HCT116 (cell line): ENCODE results near the gene NUTM2D. TPM values are rescaled to one million over a fixed set of nuclear protein-coding genes. Genes with fewer than 3 reads are reported as not detected.
A peak's percentile ranks its signal among the peaks of the same experiment; 100 is the strongest.
"Not testable (repeated sequence)": the region's sequence is repeated elsewhere in the genome, so short reads cannot be mapped to it uniquely, and the experiment has no call there.

ENCODE experiments used
- ATAC-seq: fragments of 200-7000 bp; cut with Tn5 transposase; 2 replicates; pipeline ENCODE4 v1.9.1; 2020; ENCODE audit warnings: mild to moderate bottlenecking, moderate library complexity
- Bru-seq: library from RNA; stranded (reverse); fragments of 400-500 nt; gene quantifications from one replicate; lab custom pipeline; 2021; lab: Mats Ljungman, UMichigan
- BruChase-seq, 2 experiments: library from RNA; stranded (reverse); fragments of 400-500 nt; gene quantifications; one replicate each; lab custom pipeline; 2021; lab: Mats Ljungman, UMichigan
- BruUV-seq: library from RNA; stranded (reverse); fragments of 400-500 nt; replicated peaks from 2 replicates; lab custom pipeline; 2021; lab: Mats Ljungman, UMichigan
- CTCF ChIA-PET: fragments of 300-600 bp; sonication (Branson Sonifier 250); formaldehyde crosslinking; loops from one replicate; lab custom pipeline; 2021; ENCODE audit warnings: antibody characterized with exemption; lab: Charles Lee
- POLR2A ChIA-PET: fragments of 300-600, 350-600 bp; sonication (Branson Sonifier 250); formaldehyde crosslinking; loops from one replicate; lab custom pipeline; 2021; ENCODE audit warnings: antibody characterized with exemption; lab: Charles Lee
- RAD21 ChIA-PET, 2 experiments: fragments of 300-600 bp; sonication (Branson Sonifier 250); formaldehyde crosslinking; loops; one replicate each; lab custom pipeline; 2023; ENCODE audit warnings: low total read pairs in 2 of 2; ENCODE audit not compliant: uncharacterized antibody in 2 of 2, unreplicated experiment in 2 of 2, low non-redundant PET in 1 of 2; lab: Charles Lee
- DNase-seq: peaks from one replicate; pipeline ENCODE4 v3.0.0-alpha.2; 2010; ENCODE audit warnings: low read depth, low spot score
- H2AFZ ChIP-seq: fragments of 200-600 bp; shearing (Covaris generic), sonication (generic); 2 replicates; pipeline ENCODE4 v1.6.1; 2017; ENCODE audit warnings: low read depth, mixed run types, mixed read lengths, antibody characterized with exemption, low read length; ENCODE audit not compliant: poor library complexity, severe bottlenecking
- H3K27ac ChIP-seq: 2 replicates; pipeline ENCODE4 v1.5.1; 2012; ENCODE audit warnings: low read depth, low read length
- H3K27me3 ChIP-seq: fragments of 200-600 bp; sonication (generic); 2 replicates; pipeline ENCODE4 v1.6.1; 2016; ENCODE audit warnings: mixed run types, low read length, mixed read lengths; ENCODE audit not compliant: insufficient read depth
- H3K36me3 ChIP-seq, 2 experiments: fragments of 200-500 bp in 1 of 2; fragments of 200-600 bp in 1 of 2; sonication (Bioruptor generic) in 1 of 2; sonication (generic) in 1 of 2; 2 replicates each; pipeline versions ENCODE4 v1.5.1 to v1.6.1; 2014 to 2016; ENCODE audit warnings: low read length in 2 of 2, inconsistent platforms in 1 of 2, mixed read lengths in 1 of 2, mixed run types in 1 of 2; ENCODE audit not compliant: insufficient read depth in 2 of 2, control insufficient read depth in 1 of 2
- H3K4me1 ChIP-seq, 2 experiments: fragments of 200-600 bp in 1 of 2; sonication (generic) in 1 of 2; 2 replicates each; pipeline versions ENCODE4 v1.5.1 to v1.6.1; 2012 to 2017; ENCODE audit warnings: low read length in 2 of 2, inconsistent platforms in 1 of 2, mild to moderate bottlenecking in 1 of 2, mixed read lengths in 1 of 2, mixed run types in 1 of 2, moderate library complexity in 1 of 2; ENCODE audit not compliant: insufficient read depth in 2 of 2, control insufficient read depth in 1 of 2
- H3K4me2 ChIP-seq: fragments of 200-600 bp; sonication (generic); 2 replicates; pipeline ENCODE4 v1.6.1; 2017; ENCODE audit warnings: mixed run types, low read length, mixed read lengths
- H3K4me3 ChIP-seq, 2 experiments: fragments of 200-600 bp in 1 of 2; sonication (generic) in 1 of 2; replicated peaks in 1 of 2; 2 replicates each; pipeline ENCODE4 v1.5.1; 2011 to 2016; ENCODE audit warnings: low read length in 2 of 2, control low read depth in 1 of 2, low read depth in 1 of 2, mild to moderate bottlenecking in 1 of 2, mixed read lengths in 1 of 2, mixed run types in 1 of 2
- H3K79me2 ChIP-seq: fragments of 200-600 bp; sonication (generic); 2 replicates; pipeline ENCODE4 v1.6.1; 2017; ENCODE audit warnings: mild to moderate bottlenecking, mixed run types, low read length, moderate library complexity, mixed read lengths; ENCODE audit not compliant: insufficient read depth
- H3K9ac ChIP-seq: fragments of 200-600 bp; sonication (generic); 2 replicates; pipeline ENCODE4 v1.6.1; 2016; ENCODE audit warnings: low read length, mixed read lengths
- H3K9me2 ChIP-seq: fragments of 200-600 bp; sonication (generic), shearing (Covaris generic); 2 replicates; pipeline ENCODE4 v1.6.1; 2017; ENCODE audit warnings: mixed run types, mild to moderate bottlenecking, moderate library complexity; ENCODE audit not compliant: insufficient read depth
- H3K9me3 ChIP-seq, 2 experiments: fragments of 200-500 bp in 1 of 2; fragments of 200-600 bp in 1 of 2; sonication (Bioruptor generic) in 1 of 2; sonication (generic) in 1 of 2; 2 replicates each; pipeline ENCODE4 v1.6.1; 2014 to 2017; ENCODE audit warnings: low read length in 2 of 2, mixed read lengths in 2 of 2, inconsistent platforms in 1 of 2, low read depth in 1 of 2, mild to moderate bottlenecking in 1 of 2, mixed run types in 1 of 2, moderate library complexity in 1 of 2; ENCODE audit not compliant: control insufficient read depth in 1 of 2, insufficient read depth in 1 of 2
- H4K20me1 ChIP-seq: fragments of 200-600 bp; sonication (generic), shearing (Covaris generic); 2 replicates; pipeline ENCODE4 v1.6.1; 2017; ENCODE audit warnings: mixed run types, mild to moderate bottlenecking, moderate library complexity; ENCODE audit not compliant: insufficient read depth
- intact Hi-C: fragments of 100-400 bp; cut with micrococcal nuclease; formaldehyde crosslinking; loops from 2 replicates; pipeline ENCODE4 v1.10.0; 2022
- long read RNA-seq: library from polyadenylated mRNA; unstranded; transcript quantifications from one replicate; pipeline ENCODE4 v2.0.0, GENCODE V29; 2021; ENCODE audit not compliant: unreplicated experiment
- polyA plus RNA-seq: library from polyadenylated mRNA; unstranded; fragments of >200 nt; gene quantifications from 2 replicates; pipeline ENCODE4 v1.2.1, GENCODE V29; 2012; ENCODE audit warnings: missing spikeins
- total RNA-seq: library from RNA; stranded (reverse); gene quantifications from one replicate; pipeline ENCODE4 v1.2.1, GENCODE V29; 2021; ENCODE audit not compliant: unreplicated experiment

Gene NUTM2D
- total RNA-seq (2.8 TPM), Bru-seq, nascent RNA (percentile 26 among the genes with signal in this experiment), BruChase-seq, experiment 1, labeled RNA remaining after a 6-hour chase (percentile 51 among the genes with signal in this experiment), BruChase-seq, experiment 2, labeled RNA remaining after a 2-hour chase (percentile 40 among the genes with signal in this experiment)
- polyA plus RNA-seq, result 2.4 TPM in 2 replicates
- long read RNA-seq, result 0 reads

GRCh38 chr10:87357444-87357843 is at the start of gene NUTM2D:
TSS of gene NUTM2D (plus strand) at chr10:87357744. CDS start at chr10:87358266, 522 bp downstream.
- H3K27me3 ChIP-seq, H2AFZ ChIP-seq, H3K4me3 ChIP-seq, H3K9ac ChIP-seq, CTCF ChIA-PET, BruUV-seq, H3K27ac ChIP-seq, DNase-seq, H3K4me2 ChIP-seq, ATAC-seq, H3K9me3 ChIP-seq, H3K9me2 ChIP-seq, POLR2A ChIA-PET, RAD21 ChIA-PET, H3K79me2 ChIP-seq, H4K20me1 ChIP-seq, H3K4me1 ChIP-seq, H3K36me3 ChIP-seq, intact Hi-C loops: not testable (repeated sequence)

- H3K9me2 ChIP-seq, H2AFZ ChIP-seq, DNase-seq, H3K4me3 ChIP-seq, H4K20me1 ChIP-seq, CTCF ChIA-PET, H3K4me2 ChIP-seq, intact Hi-C loops, H3K9me3 ChIP-seq, H3K27me3 ChIP-seq, H3K4me1 ChIP-seq, ATAC-seq, H3K79me2 ChIP-seq, H3K27ac ChIP-seq, H3K36me3 ChIP-seq, H3K9ac ChIP-seq, BruUV-seq, POLR2A ChIA-PET, RAD21 ChIA-PET: not testable (repeated sequence)
Measured at GRCh38 chr10:87308702-87309101, 48.8 kb upstream of the NUTM2D start.

GRCh38 chr10:87309657-87310056 is 47.9 kb upstream of the NUTM2D start:
- intact Hi-C loops, ATAC-seq, H3K4me2 ChIP-seq, H3K27me3 ChIP-seq, BruUV-seq, H3K9me3 ChIP-seq, H3K36me3 ChIP-seq, H3K9ac ChIP-seq, H4K20me1 ChIP-seq, H2AFZ ChIP-seq, H3K4me3 ChIP-seq, H3K27ac ChIP-seq, H3K79me2 ChIP-seq, H3K4me1 ChIP-seq, H3K9me2 ChIP-seq, DNase-seq, CTCF ChIA-PET, POLR2A ChIA-PET, RAD21 ChIA-PET: not testable (repeated sequence)

DNA sequence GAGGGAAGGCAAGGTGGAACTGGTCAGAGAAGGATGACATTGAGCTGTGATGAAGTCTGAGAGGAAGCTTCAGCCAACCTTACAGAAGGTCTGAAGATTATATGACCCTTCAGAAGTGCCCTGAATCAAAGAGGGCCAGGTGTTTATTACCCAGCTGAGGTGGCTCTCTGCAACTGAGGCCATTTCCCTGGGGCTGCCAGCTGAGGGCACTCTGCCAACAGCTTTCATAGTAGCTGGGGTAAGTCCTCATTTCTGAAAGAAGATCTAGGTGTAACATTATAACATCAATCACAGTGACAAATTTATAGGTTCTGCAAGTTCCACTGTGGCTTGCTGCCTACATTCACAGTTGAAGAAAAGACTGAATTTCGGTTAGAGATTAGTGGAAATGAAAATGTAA is 46.0 kb upstream of the NUTM2D start:
- H3K36me3 ChIP-seq, H4K20me1 ChIP-seq, H3K4me2 ChIP-seq, H3K9ac ChIP-seq, H3K27me3 ChIP-seq, H3K4me1 ChIP-seq, H2AFZ ChIP-seq, POLR2A ChIA-PET, DNase-seq, CTCF ChIA-PET, H3K79me2 ChIP-seq, H3K9me3 ChIP-seq, H3K9me2 ChIP-seq, intact Hi-C loops, BruUV-seq, RAD21 ChIA-PET, H3K27ac ChIP-seq, H3K4me3 ChIP-seq: not testable (repeated sequence)
- peak; percentile 68 for ATAC-seq
